ENCODE data around the gene PAX5.

- TF ChIP-seq CTCF (IDR thresholded peaks at IDR 0.05): no peak; the same call in 1 of the 2 replicates
- TF ChIP-seq ZFX (IDR thresholded peaks at IDR 0.05; ENCODE audit: borderline replicate concordance): no peak
Observed at GRCh38 chr9:36911037-36911436, 123.0 kb downstream of the PAX5 start.
